ENCODE results near the gene SLC36A2.
"Not testable (repeated sequence)": the region's sequence is repeated elsewhere in the genome, so short reads cannot be mapped to it uniquely, and the experiment has no call there.

Gene SLC36A2

DNA sequence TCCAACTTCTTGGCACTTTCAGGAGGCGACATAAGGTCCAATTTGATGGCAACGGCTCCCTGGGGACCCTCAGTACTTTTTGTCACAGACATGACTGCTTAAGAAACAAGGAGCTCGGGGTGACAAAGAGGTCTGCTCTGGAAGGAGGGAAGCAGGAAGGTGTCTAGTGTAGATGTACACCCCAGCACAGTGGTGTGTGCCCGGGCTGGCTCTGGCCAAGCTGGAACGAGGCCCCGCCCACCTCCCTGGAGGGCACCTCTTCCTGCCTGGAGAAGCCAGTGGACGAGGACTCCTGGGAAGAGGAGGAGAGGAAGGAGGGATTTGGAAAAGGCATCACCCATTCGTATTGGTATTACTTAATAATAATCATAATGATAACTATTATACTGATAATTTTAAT is at the start of gene SLC36A2:
TSS of gene SLC36A2 (minus strand) at position 191 of the 400 bp plus-strand sequence. CDS start at position 92, 99 bp downstream.
- DNase-seq (ENCODE audit: low spot score) = no peak

GRCh38 chr5:151388960-151389359 is 41.6 kb upstream of the SLC36A2 start:
- no peak for DNase-seq (ENCODE audit: low spot score)

GRCh38 chr5:151384106-151384505 is 36.7 kb upstream of the SLC36A2 start:
- no peak for DNase-seq (ENCODE audit: low spot score)

DNA sequence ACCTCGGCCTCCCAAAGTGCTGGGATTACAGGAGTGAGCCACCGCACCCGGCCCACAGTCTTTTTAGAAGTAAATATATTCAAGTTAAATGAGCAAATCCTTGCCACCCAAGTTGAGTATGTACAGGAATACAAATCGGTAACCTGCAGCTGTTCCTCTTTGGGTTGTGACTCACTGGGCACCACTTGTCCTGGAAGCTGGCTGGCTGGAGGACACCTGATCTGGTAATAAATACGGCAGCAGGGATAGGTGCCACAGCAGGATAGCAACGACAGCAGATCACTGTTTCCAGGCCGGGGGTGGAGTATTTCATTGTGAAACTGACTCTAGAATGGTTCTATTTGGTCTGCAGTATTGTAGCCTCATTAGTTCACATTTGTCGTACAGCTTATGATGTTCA is 35.7 kb upstream of the SLC36A2 start:
- no peak for DNase-seq (ENCODE audit: low spot score)

DNA sequence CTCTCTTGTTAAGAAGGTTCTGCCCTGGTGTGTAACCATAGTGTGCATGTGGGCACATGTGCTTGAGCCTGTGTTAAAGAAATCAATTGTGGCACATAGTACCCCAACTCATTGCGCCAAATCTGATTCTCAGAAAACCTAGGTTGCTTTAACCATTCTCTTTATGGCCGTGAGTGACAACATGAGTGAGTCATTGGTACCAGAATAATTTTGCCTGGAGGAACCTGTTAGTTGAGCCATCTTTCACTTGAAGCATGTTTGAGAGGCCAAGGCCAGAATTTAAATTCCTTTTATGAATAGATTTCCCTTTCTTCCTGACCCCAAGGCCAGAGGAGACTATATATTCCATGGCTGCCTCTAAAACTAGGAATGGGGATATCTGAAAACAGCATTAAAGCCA is 35.2 kb upstream of the SLC36A2 start:
- DNase-seq (ENCODE audit: low spot score) = no peak

GRCh38 chr5:151381899-151382298 is 34.5 kb upstream of the SLC36A2 start:
- no peak for DNase-seq (ENCODE audit: low spot score)

GRCh38 chr5:151378616-151379015 is 31.3 kb upstream of the SLC36A2 start:
- DNase-seq (ENCODE audit: low spot score) = no peak

DNA sequence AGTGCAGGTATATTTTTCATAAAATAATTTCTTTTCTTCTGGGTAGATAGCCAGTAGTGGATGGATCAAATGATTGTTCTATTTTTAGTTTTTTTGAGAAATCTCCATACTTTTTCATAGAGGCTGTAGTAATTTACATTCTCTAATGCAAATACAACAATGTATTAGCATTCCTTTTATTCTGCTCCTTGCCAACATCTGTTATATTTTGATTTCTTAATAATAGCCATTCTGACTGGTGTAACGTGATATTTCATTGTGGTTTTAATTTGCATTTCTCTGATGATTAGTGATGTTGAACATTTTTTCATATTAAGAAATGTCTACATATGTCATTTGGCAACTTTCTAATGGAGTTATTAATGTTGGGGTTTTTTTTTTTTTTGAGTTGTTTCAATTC is 27.2 kb upstream of the SLC36A2 start:
- DNase-seq (ENCODE audit: low spot score) = no peak

DNA sequence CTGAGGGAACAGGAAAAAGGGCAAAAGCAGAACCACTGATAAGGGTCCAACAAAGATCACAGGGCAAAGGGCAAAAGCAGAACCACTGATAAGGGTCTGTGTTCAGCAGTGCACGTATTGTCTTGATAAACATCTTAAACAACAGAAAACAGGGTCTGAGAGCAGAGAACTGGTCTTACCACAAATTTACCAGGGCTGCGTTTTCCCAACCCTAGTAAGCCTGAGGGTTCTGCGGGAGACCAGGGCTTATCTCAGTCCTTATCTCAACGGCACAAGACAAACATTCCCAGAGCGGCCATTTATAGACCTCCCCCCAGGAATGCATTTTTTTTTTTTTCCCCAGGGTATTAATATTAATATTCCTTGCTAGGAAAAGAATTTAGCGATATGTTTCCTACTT is 19.7 kb upstream of the SLC36A2 start:
- not testable (repeated sequence) for DNase-seq (ENCODE audit: low spot score)

DNA sequence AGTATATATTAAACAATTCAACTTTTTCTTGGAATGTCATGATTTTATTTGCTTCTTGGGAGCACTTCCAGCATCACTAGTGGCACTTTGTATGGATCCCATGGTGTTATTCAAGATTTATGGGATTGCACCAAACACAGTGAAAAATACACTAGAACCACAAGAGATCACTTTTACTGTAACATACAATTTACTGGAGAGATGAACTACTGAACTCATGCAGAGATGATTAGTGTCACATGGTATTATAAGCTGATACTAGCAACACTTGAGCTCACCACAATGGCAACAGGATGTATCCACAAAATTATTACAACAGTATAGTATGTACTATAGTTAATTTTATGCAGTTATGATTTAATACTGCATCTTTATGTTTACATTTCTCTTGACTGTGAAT is 16.3 kb upstream of the SLC36A2 start:
- no peak for DNase-seq (ENCODE audit: low spot score)

DNA sequence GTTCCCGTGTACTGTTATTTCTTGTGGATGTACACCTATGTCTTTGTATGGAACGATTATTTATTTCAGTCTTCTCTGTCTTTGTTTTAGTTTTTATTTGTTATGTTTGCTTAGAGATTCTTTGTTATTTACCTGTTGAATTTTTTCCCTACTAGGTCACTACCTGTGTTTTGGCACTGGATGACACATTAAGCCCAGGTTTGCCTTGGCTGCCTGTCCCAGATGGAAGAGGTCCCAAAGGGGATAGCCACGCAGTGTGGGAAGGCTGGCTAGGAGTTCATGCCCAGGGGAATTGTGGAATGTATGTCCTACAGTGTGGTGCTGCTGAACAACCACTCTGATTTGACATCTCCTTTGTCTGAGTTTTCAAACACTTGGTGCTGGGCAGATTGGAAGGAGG is 15.6 kb upstream of the SLC36A2 start:
- no peak for DNase-seq (ENCODE audit: low spot score)

GRCh38 chr5:151359391-151359790 is 12.0 kb upstream of the SLC36A2 start:
- DNase-seq (ENCODE audit: low spot score) = no peak

DNA sequence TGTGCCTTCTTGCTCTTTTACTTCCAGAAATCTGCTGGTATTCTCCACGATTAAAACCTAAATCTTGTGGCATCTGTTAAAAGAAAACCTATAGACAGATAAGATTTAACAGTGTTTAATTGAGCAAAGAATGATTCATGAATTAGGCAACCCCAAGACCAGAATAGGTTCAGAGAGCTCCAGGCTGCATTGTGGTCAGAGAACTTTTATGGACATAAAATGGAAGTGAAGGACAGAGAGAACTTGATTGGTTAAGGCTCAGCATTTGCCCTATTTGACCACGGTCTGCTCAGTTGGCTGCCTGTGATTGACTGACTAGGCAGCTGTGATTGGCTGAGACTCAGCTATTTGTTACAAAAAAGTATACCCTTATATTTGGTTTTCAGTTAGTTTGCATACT is 10.4 kb upstream of the SLC36A2 start:
- DNase-seq (ENCODE audit: low spot score) = no peak

DNA sequence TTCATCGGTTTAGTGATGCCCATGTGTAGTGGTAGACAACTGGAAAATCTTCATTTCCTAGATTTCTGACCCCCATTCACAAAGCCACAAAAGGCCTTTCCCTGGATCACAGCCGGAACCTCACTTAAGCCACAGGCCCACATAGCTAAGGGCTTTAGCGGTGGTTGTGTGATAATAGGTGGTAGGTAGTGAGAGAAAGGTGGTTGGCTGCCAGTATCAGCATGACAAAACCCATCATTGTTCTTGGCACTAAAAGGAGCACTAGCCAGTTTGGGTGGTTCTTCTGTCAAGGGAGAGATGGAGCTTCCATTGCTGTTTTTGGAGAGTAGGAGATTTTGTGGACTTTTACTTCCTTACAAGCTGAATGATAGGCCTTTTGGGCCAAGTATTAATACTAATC is 9.7 kb upstream of the SLC36A2 start:
- DNase-seq (ENCODE audit: low spot score) = no peak

DNA sequence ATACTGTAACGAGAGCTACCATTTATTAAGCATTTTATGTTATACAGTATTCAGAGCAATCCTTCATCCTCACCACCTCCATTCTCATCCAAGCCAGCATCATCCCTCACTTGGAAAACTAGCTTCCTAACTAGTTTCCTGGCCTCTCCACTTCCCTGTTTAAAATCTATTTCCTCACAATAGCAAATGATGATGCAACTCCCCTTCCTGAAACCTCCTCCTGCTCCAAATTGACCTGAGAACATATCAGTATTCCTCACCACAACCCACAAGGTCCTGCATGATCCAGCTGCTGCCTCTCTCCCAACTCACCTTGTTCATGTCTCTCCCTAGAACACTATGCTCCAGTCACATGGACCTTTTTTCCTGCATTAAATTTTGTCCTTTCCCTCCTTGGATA is 4.3 kb upstream of the SLC36A2 start:
- no peak for DNase-seq (ENCODE audit: low spot score)

DNA sequence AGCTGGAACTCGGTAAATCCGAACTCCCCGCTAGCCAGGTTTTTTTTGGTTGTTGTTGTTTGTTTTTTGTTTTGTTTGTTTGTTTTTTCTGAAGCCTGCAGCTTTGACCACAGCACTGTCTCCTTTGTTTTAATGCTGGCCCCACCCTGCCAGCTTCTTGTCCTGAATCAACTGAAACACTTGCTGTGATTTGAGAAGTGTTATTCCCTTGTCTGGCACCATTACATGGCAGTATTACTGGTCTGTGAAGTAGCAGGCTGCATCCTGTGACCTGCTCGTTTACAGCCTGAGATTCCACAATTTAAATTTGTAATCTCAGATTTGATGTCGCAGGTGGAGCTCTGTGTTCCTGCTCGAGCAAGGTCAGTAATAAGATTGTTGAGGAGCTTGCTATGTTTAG is 1.4 kb upstream of the SLC36A2 start:
- DNase-seq (ENCODE audit: low spot score) = no peak

DNA sequence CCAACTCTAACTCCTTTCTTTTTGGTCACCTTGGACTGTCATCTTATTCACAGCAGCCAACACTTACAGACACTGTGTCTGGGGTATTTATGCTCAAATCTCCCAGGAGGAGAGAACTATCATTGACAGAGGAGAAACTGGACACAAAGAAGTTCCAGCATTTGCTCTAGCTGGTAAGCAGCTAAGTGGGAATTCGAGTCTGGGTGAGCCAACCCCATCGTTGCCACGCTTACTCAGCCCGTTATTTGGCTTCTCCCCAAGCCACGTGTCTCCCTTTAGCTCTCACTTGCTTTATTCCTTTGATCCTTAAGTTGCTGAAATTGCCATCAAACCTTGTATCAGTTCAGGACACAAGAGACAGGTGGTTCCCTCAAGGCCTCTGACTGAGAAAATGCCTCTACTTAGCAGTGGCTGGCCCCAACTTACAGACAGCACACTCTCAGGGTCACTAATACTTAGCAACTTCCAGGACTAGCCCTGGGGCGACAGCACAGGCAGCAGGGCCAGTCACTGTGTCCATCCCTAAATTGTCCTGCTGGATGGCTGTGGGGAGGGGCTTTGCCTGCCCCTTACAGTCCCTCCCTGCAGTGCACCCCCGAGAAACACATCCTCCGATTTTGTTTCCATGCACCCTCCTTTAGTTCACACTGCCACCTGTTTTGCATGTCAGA is 1.4 kb downstream of the SLC36A2 start:
- DNase-seq (ENCODE audit: low spot score) = no peak

- no peak for DNase-seq (ENCODE audit: low spot score)
Observed at GRCh38 chr5:151345187-151345807, 2.1 kb downstream of the SLC36A2 start.

DNA sequence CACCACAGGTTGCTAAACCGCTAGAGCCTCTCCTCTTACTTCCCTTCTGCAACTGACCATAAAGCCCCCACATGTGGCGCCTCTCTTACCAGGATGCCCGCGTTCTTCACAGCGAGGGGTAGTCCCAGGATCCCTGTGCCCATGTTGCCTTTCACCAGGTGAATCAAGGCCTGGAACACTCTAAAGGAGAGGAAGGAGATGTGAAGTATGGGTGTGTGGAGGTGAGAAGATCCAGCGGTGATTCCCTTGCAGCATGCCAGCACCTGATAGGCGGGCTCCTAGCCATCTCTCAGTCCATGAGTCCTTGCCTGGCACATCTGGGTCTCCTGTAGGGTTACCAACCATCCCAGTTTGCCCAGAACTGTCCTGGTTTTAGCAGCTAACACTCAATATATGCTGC is 3.3 kb downstream of the SLC36A2 start:
- no peak for DNase-seq (ENCODE audit: low spot score)

DNA sequence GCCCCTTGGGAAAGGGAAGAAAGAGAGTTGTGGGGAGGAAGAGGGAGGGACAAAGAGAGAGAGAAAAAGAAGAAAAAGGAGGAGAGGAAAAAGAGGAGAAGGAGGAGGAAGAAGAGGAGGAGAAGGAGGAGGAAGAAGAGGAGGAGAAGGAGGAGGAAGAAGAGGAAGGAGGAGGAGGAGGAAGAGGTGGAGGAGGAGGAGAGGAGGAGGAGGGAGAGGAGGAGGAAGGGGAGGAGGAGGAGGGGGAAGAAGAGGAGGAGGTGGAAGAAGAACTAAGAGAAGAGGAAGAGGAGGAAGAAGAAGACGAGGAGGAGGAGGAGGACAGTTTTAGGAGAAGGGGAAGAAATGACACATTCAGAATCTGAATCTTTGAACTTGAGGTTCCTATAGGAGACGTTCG is 7.4 kb downstream of the SLC36A2 start:
- no peak for DNase-seq (ENCODE audit: low spot score)

GRCh38 chr5:151338734-151339133 is 8.6 kb downstream of the SLC36A2 start:
- DNase-seq (ENCODE audit: low spot score) = no peak

GRCh38 chr5:151332857-151333256 is 14.5 kb downstream of the SLC36A2 start:
- no peak for DNase-seq (ENCODE audit: low spot score)

DNA sequence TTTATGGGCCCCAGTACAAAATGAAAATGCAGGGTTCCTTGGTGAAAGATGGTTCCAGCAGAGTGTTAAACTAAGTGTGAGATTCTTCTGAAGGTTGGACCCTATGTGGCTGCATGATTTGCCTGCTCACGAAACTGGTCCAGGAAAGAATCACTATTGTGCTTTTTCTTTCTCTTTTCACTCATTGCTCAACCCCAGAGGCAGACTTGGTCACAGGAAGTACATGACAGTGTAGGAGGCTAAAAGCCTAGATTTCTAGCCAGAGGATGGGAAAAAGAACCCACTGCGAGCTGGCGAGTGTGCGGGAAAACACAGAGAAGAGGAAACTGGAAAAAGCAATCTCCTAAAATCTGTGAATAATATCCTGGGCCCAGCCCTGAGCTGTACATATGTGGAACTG is 18.6 kb downstream of the SLC36A2 start:
- DNase-seq (ENCODE audit: low spot score) = no peak

DNA sequence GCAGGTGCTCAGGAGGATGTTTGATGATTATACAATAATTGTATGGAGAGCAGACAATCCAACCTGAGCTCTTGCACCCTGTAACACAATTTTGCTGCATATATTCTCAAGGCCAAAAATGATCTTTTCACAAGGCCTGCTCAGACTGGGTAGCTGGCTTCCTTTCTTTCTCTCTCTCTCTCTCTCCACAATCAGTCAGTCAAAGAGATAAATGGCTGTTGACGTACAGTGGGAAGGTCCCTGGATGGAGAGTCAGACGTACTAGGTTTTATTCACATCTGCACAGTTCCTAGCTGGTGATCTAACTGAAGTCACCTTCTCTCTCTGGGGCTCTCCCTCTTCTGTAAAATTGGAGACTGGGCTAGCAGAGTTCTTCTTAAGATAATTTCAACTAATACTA is 19.8 kb downstream of the SLC36A2 start:
- DNase-seq (ENCODE audit: low spot score) = no peak
